Measurements from ENCODE around the gene HNRNPF. TPM values are rescaled to one million over a fixed set of nuclear protein-coding genes. Genes with fewer than 3 reads are reported as not detected.
A peak's percentile ranks its signal among the peaks of the same experiment; 100 is the strongest.
"Not testable (repeated sequence)": the region's sequence is repeated elsewhere in the genome, so short reads cannot be mapped to it uniquely, and the experiment has no call there.

The HNRNPF gene
- total RNA-seq, 1 donor from 2014 or later, result 183 TPM

- ATAC-seq (no peak), DNase-seq (no peak)
- Histone ChIP-seq H3K27me3 (no peaks in the 10 kb centered on the region), H3K9me3 (no peaks in the 10 kb centered on the region), H3K4me3 (no peak overlapping the region), H3K4me1 (peaks cover 10% of the 10 kb centered on the region), H3K36me3 (no peaks in the 10 kb centered on the region), H3K27ac (no peak overlapping the region)
- intact Hi-C loops (cut with DNase I), result no loop called here
- no peak for TF ChIP-seq CTCF (IDR thresholded peaks at IDR 0.05)
Observed at GRCh38 chr10:43340101-43340500, 68.9 kb downstream of the HNRNPF start.

- intact Hi-C loops (cut with DNase I), result no loop called here
Observed at GRCh38 chr10:43339136-43339535, 69.8 kb downstream of the HNRNPF start.

GRCh38 chr10:43338117-43338516 lies 70.9 kb downstream of the HNRNPF start:
- intact Hi-C loops (cut with DNase I), result no loop called here
- H3K36me3 ChIP-seq, result no peaks in the 10 kb centered on the region

More at GRCh38 chr10:43339136-43339535, 69.8 kb downstream of the HNRNPF start:
- DNase-seq, result no peak
- H3K27ac ChIP-seq, result no peak overlapping the region
- no peak for ATAC-seq
- no peaks in the 10 kb centered on the region for H3K27me3 ChIP-seq
- no peaks in the 10 kb centered on the region for H3K9me3 ChIP-seq
- peaks cover 10% of the 10 kb centered on the region for H3K4me1 ChIP-seq
- no peak overlapping the region for H3K4me3 ChIP-seq
- H3K36me3 ChIP-seq, result no peaks in the 10 kb centered on the region
- no peak for TF ChIP-seq CTCF (IDR thresholded peaks at IDR 0.05)

GRCh38 chr10:43337536-43337935 lies 71.5 kb downstream of the HNRNPF start:
- DNase-seq; intact Hi-C loops (cut with DNase I); H3K27me3 ChIP-seq; H3K36me3 ChIP-seq; H3K9me3 ChIP-seq; H3K4me3 ChIP-seq; H3K4me1 ChIP-seq; H3K27ac ChIP-seq; ATAC-seq: not testable (repeated sequence)

More at GRCh38 chr10:43338117-43338516, 70.9 kb downstream of the HNRNPF start:
- Histone ChIP-seq H3K4me1 (peaks cover 10% of the 10 kb centered on the region), H3K9me3 (no peaks in the 10 kb centered on the region), H3K27ac (no peak overlapping the region), H3K27me3 (no peaks in the 10 kb centered on the region), H3K4me3 (no peak overlapping the region)
- no peak for TF ChIP-seq CTCF (IDR thresholded peaks at IDR 0.05)
- ATAC-seq (no peak), DNase-seq (no peak)

- no peaks in the 10 kb centered on the region for H3K9me3 ChIP-seq
- DNase-seq, result no peak
- peaks cover 10% of the 10 kb centered on the region for H3K4me1 ChIP-seq
- no peaks in the 10 kb centered on the region for H3K36me3 ChIP-seq
- peak overlapping the region; percentile 30 for H3K27ac ChIP-seq
- no peaks in the 10 kb centered on the region for H3K27me3 ChIP-seq
- TF ChIP-seq CTCF (IDR thresholded peaks at IDR 0.05), result no peak
- H3K4me3 ChIP-seq, result no peak overlapping the region
- intact Hi-C loops (cut with DNase I), result no loop called here
- ATAC-seq, result peak; percentile 44
Observed at GRCh38 chr10:43336641-43337318, 72.2 kb downstream of the HNRNPF start.

GRCh38 chr10:43336061-43336460 lies 72.9 kb downstream of the HNRNPF start:
- Histone ChIP-seq H3K36me3 (no peaks in the 10 kb centered on the region), H3K27ac (no peak overlapping the region), H3K9me3 (no peaks in the 10 kb centered on the region), H3K27me3 (no peaks in the 10 kb centered on the region), H3K4me1 (peaks cover 10% of the 10 kb centered on the region), H3K4me3 (no peak overlapping the region)
- ATAC-seq (no peak), DNase-seq (no peak)
- intact Hi-C loops (cut with DNase I), result no loop called here
- TF ChIP-seq CTCF (IDR thresholded peaks at IDR 0.05), result no peak

Other genes with a start within 250 kb of the HNRNPF start
- 2.6 TPM for gene RASGEF1A, start 142.1 kb downstream of the HNRNPF start, total RNA-seq
- gene FXYD4, start 37.5 kb downstream of the HNRNPF start, total RNA-seq, result 1.1 TPM
- gene ZNF487, start 27.9 kb upstream of the HNRNPF start, total RNA-seq, result 5.6 TPM
- 3.5 TPM for gene ZNF239, start 165.4 kb upstream of the HNRNPF start, total RNA-seq
- 3.4 TPM for gene ZNF485, start 197.3 kb upstream of the HNRNPF start, total RNA-seq
- 32.3 TPM for gene ZNF32, start 239.7 kb upstream of the HNRNPF start, total RNA-seq

All from upper lobe of right lung (tissue), 1 donor.